Measurements from ENCODE around the gene RBM10.

DNA sequence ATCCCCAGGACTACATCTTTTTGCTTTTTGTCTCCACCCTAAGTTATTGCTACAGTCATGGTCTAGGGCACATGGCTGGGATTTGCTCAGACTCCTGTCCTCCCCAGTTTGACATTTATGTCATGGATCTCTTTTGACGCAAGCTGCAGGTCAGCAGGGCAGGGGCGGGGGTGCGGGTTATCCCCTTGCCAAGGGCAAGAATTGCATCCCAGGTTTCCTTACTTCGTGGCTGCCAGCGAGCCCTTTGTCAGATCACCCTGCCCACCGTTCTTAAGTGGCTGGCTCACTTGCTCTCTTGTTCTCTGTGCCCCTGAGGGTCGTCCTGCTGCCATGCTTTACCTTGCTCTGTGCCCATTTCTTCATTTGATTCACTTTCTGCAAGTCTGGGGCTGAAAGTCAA is 27.5 kb downstream of the RBM10 start:
- TF ChIP-seq CTCF (IDR thresholded peaks at IDR 0.05) (no peak), POLR2A (IDR thresholded peaks at IDR 0.05) (no peak)

Data from testis (tissue), 2 donors.